NCI-H1048 (cell line): Measurements from ENCODE around the gene AMZ2.
"Not testable (repeated sequence)": the region's sequence is repeated elsewhere in the genome, so short reads cannot be mapped to it uniquely, and the experiment has no call there.

ENCODE experiments used
- DNase-seq: peaks from one replicate; lab custom pipeline; 2025; lab: John Stamatoyannopoulos, UW

The AMZ2 gene

DNA sequence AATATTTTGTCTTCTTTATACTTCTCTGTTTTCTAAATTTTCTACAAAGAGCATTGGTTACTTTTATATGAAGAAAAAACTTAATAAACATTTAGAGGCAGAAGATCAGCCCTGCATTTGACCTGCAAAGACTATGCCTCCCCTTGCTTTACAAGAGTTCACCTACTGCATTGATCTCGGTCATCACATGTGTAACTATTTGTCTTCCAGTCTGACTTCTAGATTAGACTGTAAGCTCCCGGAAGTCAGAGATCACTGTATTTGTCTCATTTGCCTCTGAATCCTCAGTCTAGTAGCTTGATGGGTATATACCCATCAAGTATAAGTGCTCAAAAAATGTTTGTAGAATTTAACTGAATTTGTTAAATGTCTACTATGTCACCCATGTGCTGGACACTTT is 27.7 kb upstream of the AMZ2 start:
- not testable (repeated sequence) for DNase-seq

DNA sequence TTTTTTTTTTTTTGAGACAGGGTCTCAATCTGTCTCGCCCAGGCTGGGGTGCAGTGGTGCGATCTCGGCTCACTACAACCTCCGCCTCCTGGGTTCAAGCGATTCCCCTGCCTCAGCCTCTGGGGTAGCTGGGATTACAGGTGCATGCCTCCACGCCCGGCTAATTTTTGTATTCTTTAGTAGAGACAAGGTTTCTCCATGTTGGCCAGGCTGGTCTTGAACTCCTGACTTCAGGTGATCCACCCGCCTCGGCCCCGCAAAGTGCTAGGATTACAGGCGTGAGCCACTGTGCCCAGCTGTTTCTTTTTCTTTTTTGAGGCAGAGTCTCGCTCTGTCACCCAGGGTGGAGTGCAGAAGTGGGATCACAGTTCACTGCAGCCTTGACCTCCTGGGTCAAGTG is 27.1 kb upstream of the AMZ2 start:
- not testable (repeated sequence) for DNase-seq

- DNase-seq: no peak
Measured at GRCh38 chr17:68221786-68222185, 26.1 kb upstream of the AMZ2 start.

- DNase-seq: no peak
Measured at GRCh38 chr17:68222606-68223005, 25.2 kb upstream of the AMZ2 start.

DNA sequence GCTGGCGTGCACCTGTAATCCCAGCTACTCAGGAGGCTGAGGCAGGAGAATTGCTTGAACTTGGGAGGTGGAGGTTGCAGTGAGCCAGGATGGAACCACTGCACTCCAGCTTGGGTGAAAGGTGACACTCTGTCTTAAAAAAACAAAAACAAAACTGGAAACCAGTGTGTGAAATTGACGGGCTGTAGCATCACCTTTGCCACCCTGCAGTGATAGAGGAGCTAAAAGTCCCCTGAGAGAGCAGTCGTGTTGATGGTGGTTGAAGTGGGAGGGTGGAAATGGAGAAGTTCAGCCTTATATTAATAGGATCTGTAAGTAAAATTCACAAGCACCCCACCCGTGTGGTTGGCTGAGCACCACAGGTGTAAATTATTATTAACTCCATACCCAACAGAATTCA is 22.8 kb upstream of the AMZ2 start:
- not testable (repeated sequence) for DNase-seq

DNA sequence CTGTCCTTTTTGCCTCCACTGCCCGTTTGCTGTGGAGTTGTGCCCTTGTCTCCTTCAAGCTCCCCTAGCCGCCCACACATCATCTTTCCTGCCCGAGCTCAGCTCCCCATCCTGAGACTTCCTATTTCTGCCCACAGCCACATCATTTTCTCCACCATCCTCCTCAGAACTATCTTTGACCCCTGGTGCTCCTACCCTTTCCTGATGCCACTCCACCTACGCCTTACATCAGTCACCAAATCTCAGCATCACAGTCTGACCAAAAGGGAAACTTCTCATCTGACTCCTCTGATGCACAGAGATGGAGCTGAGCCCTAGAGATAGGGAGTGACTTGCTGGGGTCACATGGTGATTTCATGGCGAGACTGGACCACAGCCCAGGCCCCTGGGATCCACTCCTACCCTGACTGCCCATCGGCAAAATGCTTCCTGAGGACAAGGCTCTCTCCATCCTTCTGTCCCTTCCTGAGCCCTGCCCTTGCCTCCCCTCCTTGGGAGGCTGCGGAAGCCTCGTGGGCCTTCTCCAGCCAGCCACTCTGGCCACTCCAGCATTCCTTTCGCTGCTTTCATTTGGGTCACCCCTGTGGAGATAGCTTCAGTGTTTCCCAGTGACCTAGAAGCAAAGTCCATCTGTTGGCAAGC is 19.7 kb upstream of the AMZ2 start:
- DNase-seq: not testable (repeated sequence)

DNA sequence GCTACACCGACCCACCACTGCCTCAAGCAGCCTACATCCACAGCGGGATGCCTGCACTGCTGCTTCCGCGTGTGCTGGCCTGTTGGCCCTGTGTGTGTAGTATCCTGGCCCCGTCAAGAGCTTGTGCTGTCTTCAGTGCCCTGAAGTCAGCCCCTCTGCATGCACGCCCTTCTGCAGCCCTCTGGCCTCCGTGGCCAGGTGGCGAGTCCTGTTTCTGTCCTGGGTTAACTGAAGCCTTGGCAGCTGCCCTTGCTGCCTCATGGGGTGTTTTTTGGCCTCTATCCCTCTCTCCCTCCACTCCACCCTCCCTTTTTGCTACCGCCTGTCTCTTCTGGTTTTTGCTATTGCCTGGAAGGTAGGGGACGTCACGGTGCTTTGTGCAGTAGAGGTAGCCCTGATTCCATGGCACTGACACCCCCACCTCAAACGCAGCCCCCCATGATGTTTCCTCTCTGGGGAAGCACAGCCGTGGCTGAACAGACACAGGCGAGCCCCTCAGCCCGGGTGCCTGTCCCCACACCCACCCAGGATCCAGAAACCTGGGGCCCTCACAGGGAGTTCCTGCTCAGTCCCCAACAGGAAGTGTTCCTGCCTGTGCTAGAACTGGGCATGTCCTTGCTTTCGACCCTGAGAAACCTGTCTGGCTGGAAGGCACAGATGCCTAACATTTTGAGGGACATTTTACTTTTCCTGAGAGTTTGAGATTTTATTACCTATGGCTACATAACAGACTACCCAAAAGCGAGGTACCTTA is 18.8 kb upstream of the AMZ2 start:
- DNase-seq: no peak

DNA sequence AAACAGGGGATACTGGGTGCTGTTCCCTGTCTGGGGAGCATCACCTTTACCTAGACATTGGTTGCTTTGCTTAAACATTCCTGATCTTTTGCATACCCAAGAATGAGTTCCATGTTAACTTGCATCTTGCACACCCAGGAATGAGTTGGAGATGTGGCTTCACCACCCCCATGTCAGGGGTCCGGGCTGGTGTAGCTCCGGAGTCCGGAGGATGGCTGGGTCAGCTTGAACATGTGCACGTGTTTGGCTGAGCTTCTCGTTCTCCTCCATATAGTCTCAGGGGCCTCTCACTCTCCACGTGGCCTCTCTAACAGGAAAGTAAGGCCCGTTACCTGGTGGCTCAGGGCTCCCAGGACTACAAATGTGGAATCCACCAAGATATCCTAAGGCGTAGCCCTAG is 18.2 kb upstream of the AMZ2 start:
- no peak for DNase-seq

DNA sequence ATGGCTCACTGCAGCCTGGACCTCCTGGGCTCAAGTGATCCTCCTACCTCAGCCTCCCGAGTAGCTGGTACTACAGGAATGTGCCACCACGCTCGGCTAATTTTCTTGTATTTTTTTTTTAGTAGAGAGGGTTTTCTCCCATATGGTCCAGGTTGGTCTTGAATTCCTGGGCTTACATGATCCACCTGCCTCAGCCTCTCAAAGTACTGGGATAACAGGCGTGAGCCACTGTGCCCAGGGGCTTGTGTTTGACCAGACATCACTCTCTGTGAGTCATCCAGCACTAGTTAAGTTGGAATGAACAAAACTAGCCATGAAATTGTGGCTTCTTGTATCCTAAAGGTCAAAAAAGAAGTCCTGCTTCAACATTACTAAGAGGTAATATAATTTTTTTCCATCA is 16.7 kb upstream of the AMZ2 start:
- not testable (repeated sequence) for DNase-seq

- DNase-seq: no peak
Measured at GRCh38 chr17:68231541-68231940, 16.3 kb upstream of the AMZ2 start.

- DNase-seq: not testable (repeated sequence)
Measured at GRCh38 chr17:68232741-68233140, 15.1 kb upstream of the AMZ2 start.

GRCh38 chr17:68234726-68235335 is 13.0 kb upstream of the AMZ2 start:
- DNase-seq: not testable (repeated sequence)

DNA sequence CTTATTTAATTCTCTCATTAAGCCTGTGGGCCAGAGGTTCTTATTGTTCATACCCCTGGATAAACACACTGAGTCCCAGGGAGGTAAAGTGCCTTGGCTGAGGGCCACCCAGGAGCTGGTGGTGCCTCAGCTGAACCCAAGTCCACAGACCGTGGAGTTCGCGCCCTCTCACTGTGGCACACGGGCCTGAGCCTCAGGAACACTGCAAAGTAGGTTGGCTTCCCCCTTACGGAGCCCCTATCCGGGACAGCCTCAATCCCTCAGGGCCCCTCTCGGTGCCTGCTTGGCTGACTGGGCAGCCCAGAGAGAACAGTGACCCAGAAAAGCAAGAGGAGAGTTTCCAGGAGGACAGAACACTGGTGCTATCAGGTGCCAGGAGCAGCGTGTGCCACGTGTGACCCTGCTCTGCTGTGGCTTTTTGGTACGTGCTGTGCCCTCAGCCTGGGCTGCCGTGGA is 12.5 kb upstream of the AMZ2 start:
- DNase-seq: not testable (repeated sequence)

- DNase-seq: not testable (repeated sequence)
Measured at GRCh38 chr17:68237369-68238163, 10.3 kb upstream of the AMZ2 start.

- no peak for DNase-seq
Measured at GRCh38 chr17:68238164-68238870, 9.5 kb upstream of the AMZ2 start.

DNA sequence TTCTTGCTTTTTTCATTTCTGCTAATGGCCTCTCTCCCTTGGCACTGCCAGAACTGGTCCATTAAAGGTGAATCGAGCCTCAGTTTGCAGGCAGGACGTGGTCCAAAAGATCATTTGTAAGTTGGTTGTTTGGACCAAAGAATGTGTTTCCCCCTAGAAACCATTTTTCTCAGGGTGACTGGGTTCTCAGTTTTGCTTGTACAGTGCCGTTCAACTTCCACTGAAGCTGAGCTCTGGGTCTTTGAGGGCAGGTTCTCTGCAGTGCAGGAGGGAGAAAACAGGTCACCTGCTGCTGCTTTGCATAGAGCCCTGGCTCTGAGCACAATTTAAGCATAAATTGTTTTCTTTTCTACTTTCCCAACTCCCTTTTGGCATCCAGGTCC is 9.0 kb upstream of the AMZ2 start:
- DNase-seq: no peak

GRCh38 chr17:68239632-68240366 is 8.0 kb upstream of the AMZ2 start:
- no peak for DNase-seq

DNA sequence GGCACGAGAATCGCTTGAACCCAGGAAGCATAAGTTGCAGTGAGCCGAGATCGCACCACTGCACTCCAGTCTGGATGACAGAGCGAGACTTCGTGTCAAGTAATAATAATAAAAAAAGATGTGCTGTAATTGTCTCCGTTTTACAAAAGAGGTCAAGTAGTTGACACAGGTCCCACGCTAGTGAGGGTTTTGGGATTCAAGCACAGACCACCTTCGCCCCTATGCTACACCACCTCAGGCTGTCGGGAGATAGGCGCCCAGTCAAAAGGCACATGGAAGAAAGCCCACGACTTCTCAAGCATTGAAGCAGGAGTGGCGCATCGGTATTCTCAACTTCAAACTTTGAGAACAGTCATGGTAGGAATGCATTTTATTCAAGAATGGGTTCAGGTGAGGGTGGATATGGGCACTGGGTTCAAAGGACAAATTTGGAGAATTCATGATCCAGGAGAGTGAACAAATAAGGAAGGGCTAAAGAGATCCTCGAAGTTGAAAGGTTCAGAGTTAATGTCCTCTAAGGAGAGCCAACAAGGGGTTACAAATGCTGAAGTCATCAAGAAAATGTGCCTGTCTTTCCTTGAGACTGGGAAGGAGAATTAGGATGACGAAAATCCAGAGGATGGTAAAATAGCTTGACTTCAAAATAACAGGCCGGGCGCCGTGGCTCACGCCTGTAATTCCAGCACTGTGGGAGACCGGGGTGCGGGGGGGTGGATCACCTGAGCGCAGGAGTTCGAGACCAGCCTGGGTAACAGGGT is 1.4 kb upstream of the AMZ2 start:
- DNase-seq: no peak

GRCh38 chr17:68248199-68248825 is 469 bp downstream of the AMZ2 start:
- no peak for DNase-seq

DNA sequence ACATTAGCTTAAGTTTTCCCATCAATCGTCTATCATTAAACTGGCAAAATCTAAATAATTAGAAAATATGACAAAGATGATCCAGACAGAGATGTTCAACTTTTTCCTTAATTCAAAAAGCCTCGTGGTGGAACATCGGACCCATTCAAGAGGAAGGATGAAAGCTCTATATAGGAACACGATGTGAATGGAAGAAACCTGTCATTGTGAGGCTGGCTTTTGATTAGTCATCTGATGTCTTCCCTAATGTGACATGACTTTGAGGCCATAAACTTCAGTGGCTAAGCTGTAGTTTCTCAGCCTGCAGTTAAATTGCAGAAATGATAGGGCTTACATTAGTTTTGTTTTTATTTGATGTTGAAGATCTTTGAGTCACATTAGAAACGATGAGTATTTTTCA is 1.0 kb downstream of the AMZ2 start:
- no peak for DNase-seq
